Mesothelial cell of epicardium (in vitro differentiated cells): ENCODE measurements around the gene SS18. TPM values are rescaled to one million over a fixed set of nuclear protein-coding genes. Genes with fewer than 3 reads are reported as not detected.

Experiments
- DNase-seq, 2 experiments: peaks; one replicate each; pipeline ENCODE4 v3.0.0; 2021; ENCODE audit warnings: low spot score in 2 of 2; ENCODE audit not compliant: unreplicated experiment in 2 of 2
- H3K27ac Mint-ChIP-seq: 2 replicates; pipeline ENCODE4 v1.8.0; 2021; ENCODE audit warnings: mixed read lengths
- H3K27me3 Mint-ChIP-seq: 2 replicates; pipeline ENCODE4 v1.8.0; 2021; ENCODE audit warnings: low read depth, mixed read lengths
- H3K36me3 Mint-ChIP-seq: 2 replicates; pipeline ENCODE4 v1.8.0; 2021; ENCODE audit warnings: mixed read lengths
- H3K4me1 Mint-ChIP-seq: 2 replicates; pipeline ENCODE4 v1.8.0; 2021; ENCODE audit warnings: mixed read lengths
- H3K4me3 Mint-ChIP-seq: 2 replicates; pipeline ENCODE4 v1.8.0; 2021; ENCODE audit warnings: mild to moderate bottlenecking, moderate library complexity, mixed read lengths
- H3K9me3 Mint-ChIP-seq: 2 replicates; pipeline ENCODE4 v1.8.0; 2021; ENCODE audit warnings: mixed read lengths
- CTCF ChIP-seq: fragments of 200-600 bp; sonication (generic); IDR thresholded peaks from one replicate; pipeline ENCODE4 v1.5.0; 2021; ENCODE audit warnings: antibody characterized with exemption; ENCODE audit not compliant: unreplicated experiment
- total RNA-seq: library from RNA; stranded (reverse); gene quantifications from 3 replicates; pipeline ENCODE4 v1.2.1, GENCODE V29; 2021

Gene SS18
- total RNA-seq, 1 donor from 2014 or later = 97.9 TPM

- TF ChIP-seq CTCF = no peak
- H3K27me3 Mint-ChIP-seq = no peaks in the 10 kb centered on the region
- peak overlapping the region; percentile 32 for H3K27ac Mint-ChIP-seq
These were observed 31.1 kb downstream of the SS18 start for GRCh38 chr18:26059357-26059756.

GRCh38 chr18:26057344-26057773, 33.1 kb downstream of the SS18 start:
- H3K4me1 Mint-ChIP-seq = peaks cover 11% of the 10 kb centered on the region
- peaks cover 27% of the 10 kb centered on the region for H3K36me3 Mint-ChIP-seq
- peaks cover 3% of the 10 kb centered on the region for H3K9me3 Mint-ChIP-seq
- DNase-seq = no peak
- H3K4me3 Mint-ChIP-seq = no peak overlapping the region
- peak overlapping the region; percentile 62 for H3K27ac Mint-ChIP-seq
- no peak for TF ChIP-seq CTCF
- H3K27me3 Mint-ChIP-seq = no peaks in the 10 kb centered on the region

More at GRCh38 chr18:26059357-26059756, 31.1 kb downstream of the SS18 start:
- Mint-ChIP-seq H3K36me3 (peaks cover 23% of the 10 kb centered on the region), H3K9me3 (peaks cover 3% of the 10 kb centered on the region), H3K4me1 (peaks cover 11% of the 10 kb centered on the region), H3K4me3 (no peak overlapping the region)
- DNase-seq = no peak

GRCh38 chr18:26056291-26056690, 34.1 kb downstream of the SS18 start:
- H3K9me3 Mint-ChIP-seq = peaks cover 3% of the 10 kb centered on the region
- peaks cover 25% of the 10 kb centered on the region for H3K36me3 Mint-ChIP-seq
- peaks cover 11% of the 10 kb centered on the region for H3K4me1 Mint-ChIP-seq
- no peak for DNase-seq
- TF ChIP-seq CTCF = no peak
- no peak overlapping the region for H3K4me3 Mint-ChIP-seq
- H3K27me3 Mint-ChIP-seq = no peaks in the 10 kb centered on the region
- H3K27ac Mint-ChIP-seq = no peak overlapping the region

GRCh38 chr18:26052505-26052904, 37.9 kb downstream of the SS18 start:
- Mint-ChIP-seq H3K27me3 (no peaks in the 10 kb centered on the region), H3K9me3 (no peaks in the 10 kb centered on the region), H3K4me1 (peaks cover 3% of the 10 kb centered on the region), H3K4me3 (no peak overlapping the region), H3K27ac (no peak overlapping the region), H3K36me3 (peaks cover 24% of the 10 kb centered on the region)
- no peak for TF ChIP-seq CTCF
- no peak for DNase-seq

- no peak overlapping the region for H3K4me3 Mint-ChIP-seq
- TF ChIP-seq CTCF = no peak
- DNase-seq = no peak
- H3K27me3 Mint-ChIP-seq = no peaks in the 10 kb centered on the region
- H3K9me3 Mint-ChIP-seq = no peaks in the 10 kb centered on the region
- no peak overlapping the region for H3K27ac Mint-ChIP-seq
- H3K36me3 Mint-ChIP-seq = peaks cover 25% of the 10 kb centered on the region
- no peaks in the 10 kb centered on the region for H3K4me1 Mint-ChIP-seq
These were observed 38.6 kb downstream of the SS18 start for GRCh38 chr18:26051843-26052242.
